ENCODE measurements around the gene POU6F2.

GRCh38 chr7:39404907-39405306 lies 427.2 kb downstream of the POU6F2 start:
- no peak for TF ChIP-seq ZNF521 (tag by site-specific recombination; IDR thresholded peaks at IDR 0.05)
- no peak for TF ChIP-seq REST (tag by site-specific recombination; IDR thresholded peaks at IDR 0.05)
- no peak for TF ChIP-seq CTCF (tag by site-specific recombination; IDR thresholded peaks at IDR 0.05)
- no peak for TF ChIP-seq ZFP37 (tag by site-specific recombination; IDR thresholded peaks at IDR 0.05)
- TF ChIP-seq MEIS1 (CRISPR knock-in tag; IDR thresholded peaks at IDR 0.05; ENCODE audit: borderline replicate concordance), result no peak
- no peak for TF ChIP-seq ZNF639 (tag by site-specific recombination; IDR thresholded peaks at IDR 0.05)
- TF ChIP-seq YY1 (tag by site-specific recombination; IDR thresholded peaks at IDR 0.05), result no peak
- no peak for TF ChIP-seq TSHZ1 (tag by site-specific recombination; IDR thresholded peaks at IDR 0.05; ENCODE audit: borderline replicate concordance)
- TF ChIP-seq ZNF133 (tag by site-specific recombination; IDR thresholded peaks at IDR 0.05), result no peak
- TF ChIP-seq PBX3 (CRISPR knock-in tag; IDR thresholded peaks at IDR 0.05), result no peak

Data from HEK293 (cell line).